HG02884 (cell line): Measurements from ENCODE around the gene TGFB3.
"Not testable (repeated sequence)": the region's sequence is repeated elsewhere in the genome, so short reads cannot be mapped to it uniquely, and the experiment has no call there.

Experiments
- ATAC-seq: cut with Tn5 transposase; IDR thresholded peaks from one replicate; pipeline ENCODE4 v1.9.1; 2021; ENCODE audit warnings: mild to moderate bottlenecking, moderate library complexity; ENCODE audit not compliant: unreplicated experiment

TGFB3 gene

GRCh38 chr14:75981426-75982265 is at the start of gene TGFB3:
Gene TGFB3, minus strand, starts transcription at chr14:75981995. Its CDS starts 1,102 bp downstream, at chr14:75980893.
- ATAC-seq: no peak

- no peak for ATAC-seq
These were observed 42.6 kb upstream of the TGFB3 start for GRCh38 chr14:76024211-76024907.

- no peak for ATAC-seq
These were observed 42.0 kb upstream of the TGFB3 start for GRCh38 chr14:76023757-76024156.

DNA sequence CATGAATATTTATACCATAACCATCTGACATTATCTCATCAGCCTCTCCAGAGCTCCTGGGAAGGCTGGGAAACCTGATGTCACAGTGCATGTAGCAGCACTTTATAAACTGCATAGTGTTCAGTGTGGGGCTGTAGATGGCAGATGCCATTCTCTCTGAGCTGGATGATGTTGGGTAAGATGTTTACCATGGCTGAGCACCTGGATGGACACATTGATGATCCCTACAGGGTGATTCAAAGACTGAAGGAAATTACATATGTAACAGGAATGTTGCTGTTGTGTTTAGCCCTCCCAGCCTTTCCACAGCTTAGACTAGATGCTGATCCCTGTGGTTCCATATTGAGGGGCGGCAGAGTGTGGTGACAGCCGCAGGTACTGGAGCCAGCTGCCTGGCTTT is 41.2 kb upstream of the TGFB3 start:
- no peak for ATAC-seq

DNA sequence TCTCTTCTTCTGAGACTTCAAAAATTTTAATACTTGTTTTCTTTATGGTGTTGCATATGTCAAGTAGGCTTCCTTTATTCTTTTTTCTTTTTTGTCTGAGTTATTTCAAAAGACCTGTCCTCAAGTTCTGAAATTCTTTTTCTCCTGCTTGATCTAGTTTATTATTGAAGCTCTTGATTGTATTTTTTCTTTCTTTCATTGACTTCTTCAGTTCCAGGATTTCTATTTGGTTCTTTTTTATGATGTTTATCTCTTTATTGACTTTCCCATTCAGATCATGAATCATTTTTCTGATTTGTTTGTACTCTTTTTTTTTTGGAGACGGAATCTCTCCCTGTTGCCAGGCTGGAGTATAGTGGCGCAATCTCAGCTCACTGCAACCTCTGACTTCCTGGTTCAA is 37.9 kb upstream of the TGFB3 start:
- no peak for ATAC-seq

- ATAC-seq: no peak
These were observed 33.9 kb upstream of the TGFB3 start for GRCh38 chr14:76015668-76016067.

- no peak for ATAC-seq
These were observed 33.4 kb upstream of the TGFB3 start for GRCh38 chr14:76015191-76015590.

DNA sequence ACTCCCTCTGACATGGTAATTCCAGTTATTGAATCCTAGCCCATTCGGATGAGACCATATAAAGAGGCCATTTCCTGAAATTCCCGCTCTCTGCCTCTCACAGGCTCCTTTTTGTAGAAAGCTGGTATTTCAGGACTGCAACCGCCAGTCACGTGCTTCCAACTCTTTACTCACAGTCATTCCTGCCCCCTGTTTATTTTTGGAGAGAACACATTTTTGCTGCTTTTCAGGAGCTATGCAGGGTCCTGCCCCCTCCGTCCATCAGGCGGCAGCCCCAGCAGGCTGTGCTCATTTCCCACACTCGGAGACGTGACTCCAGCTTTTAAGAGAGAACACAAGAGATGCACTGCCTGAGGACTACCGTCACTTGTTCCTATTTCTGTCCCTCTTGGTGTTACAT is 30.6 kb upstream of the TGFB3 start:
- ATAC-seq: no peak

DNA sequence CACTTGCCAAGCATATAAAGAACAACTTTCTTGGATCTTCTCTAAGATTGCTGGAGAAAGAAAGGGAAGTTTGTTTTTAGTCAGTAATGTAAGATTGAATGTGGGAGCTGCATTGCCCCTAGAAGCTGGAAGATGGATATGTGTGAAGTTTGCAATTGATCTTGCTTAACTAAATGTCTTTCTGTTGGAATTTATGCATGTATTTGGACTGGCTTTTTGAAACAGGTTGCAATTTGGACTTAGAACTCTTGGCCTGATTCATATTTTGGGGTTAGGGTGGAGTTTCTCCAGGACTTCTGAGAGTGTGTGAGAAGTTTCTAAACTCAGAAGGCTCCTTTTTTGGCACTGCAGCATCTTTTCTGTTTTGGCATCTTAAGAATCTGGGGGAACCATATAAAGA is 30.1 kb upstream of the TGFB3 start:
- no peak for ATAC-seq

DNA sequence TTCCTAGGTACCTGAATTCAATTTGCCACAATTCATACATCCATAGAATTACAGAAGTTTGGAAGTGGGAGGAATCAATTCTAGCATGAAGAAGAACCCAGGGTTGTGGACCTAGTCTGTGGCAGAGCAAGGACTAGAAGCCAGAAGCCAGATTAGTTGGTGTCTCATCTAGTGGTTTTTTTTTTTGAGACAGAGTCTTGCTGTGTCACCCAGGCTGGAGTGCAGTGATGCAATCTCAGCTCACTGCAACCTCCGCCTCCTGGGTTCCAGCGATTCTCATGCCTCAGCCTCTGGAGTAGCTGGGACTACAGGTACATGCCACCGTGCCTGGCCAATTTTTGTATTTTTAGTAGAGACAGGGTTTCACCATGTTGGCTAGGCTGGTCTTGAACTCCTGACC is 27.8 kb upstream of the TGFB3 start:
- not testable (repeated sequence) for ATAC-seq

- ATAC-seq: no peak
These were observed 26.1 kb upstream of the TGFB3 start for GRCh38 chr14:76007852-76008251.

DNA sequence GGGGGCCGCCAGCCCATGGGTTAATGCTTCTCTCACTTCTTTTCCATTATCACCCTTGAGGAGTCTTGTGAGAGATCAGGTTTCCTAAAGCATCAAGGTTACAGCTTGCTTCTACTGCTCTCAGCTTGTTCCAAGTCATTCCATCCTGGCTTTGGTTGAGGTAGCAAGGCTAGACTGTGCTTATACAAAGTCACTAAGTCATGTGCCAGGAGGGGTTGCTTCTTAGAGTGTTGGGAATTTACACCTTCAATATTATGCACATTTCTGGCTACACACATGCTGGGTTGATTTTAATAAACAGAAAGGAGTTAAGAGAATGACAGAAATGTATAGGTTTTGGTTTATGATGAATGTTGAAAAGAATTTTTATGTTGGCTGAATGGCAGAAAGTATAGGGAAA is 25.6 kb upstream of the TGFB3 start:
- no peak for ATAC-seq

DNA sequence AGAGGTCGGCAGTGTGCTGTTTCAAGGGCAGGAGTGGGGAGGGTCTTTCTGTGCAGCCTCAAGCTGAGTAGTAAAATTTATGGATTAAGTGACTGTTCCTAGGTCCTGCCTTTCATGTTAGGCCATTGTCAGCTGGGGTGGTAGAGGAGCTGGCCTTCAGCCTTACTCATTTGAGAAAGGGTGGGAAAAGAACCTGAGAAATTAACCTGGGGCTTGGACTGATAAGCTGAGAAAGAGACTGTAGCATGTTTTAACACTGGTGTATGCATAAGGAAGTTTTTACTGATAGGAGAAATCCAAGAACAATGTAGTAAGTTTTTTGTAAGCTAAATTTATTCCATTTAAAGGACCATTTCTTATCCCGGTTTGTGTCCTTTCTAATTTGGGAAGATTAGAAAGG is 24.5 kb upstream of the TGFB3 start:
- ATAC-seq: no peak

- ATAC-seq: no peak
These were observed 20.6 kb upstream of the TGFB3 start for GRCh38 chr14:76002383-76002782.

DNA sequence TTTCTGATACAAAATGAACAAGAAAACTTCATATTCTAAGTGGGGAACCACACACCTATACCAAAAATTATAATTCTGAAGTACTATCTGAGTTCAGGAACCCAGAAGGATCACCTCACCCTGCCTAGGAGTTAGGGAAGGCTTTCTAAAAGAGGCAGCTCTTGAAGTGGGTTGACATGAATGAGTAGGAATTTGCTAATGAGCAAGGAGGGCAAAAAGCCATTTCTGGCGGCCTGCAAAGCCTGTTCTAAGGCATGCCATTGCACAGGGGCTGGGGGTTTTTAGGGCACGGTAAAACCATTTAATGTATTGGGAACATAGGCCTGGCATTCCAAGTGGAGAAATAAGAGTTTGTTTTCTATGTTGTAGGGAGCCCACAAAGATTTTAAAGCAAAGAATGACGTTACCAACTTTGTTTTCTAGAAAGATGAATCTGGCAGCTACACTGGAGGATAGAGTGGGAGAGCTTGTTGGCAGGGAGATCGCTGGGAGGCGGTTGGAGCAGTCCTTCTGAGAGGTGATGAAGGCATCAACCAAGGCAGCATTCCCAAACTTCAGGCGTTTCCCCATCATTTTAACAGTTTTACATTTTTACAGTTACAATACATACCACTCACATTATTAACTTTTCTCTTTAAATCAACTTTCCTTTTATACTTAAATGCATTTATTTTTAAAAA is 17.9 kb upstream of the TGFB3 start:
- no peak for ATAC-seq

GRCh38 chr14:75996488-75996887 is 14.7 kb upstream of the TGFB3 start:
- no peak for ATAC-seq

DNA sequence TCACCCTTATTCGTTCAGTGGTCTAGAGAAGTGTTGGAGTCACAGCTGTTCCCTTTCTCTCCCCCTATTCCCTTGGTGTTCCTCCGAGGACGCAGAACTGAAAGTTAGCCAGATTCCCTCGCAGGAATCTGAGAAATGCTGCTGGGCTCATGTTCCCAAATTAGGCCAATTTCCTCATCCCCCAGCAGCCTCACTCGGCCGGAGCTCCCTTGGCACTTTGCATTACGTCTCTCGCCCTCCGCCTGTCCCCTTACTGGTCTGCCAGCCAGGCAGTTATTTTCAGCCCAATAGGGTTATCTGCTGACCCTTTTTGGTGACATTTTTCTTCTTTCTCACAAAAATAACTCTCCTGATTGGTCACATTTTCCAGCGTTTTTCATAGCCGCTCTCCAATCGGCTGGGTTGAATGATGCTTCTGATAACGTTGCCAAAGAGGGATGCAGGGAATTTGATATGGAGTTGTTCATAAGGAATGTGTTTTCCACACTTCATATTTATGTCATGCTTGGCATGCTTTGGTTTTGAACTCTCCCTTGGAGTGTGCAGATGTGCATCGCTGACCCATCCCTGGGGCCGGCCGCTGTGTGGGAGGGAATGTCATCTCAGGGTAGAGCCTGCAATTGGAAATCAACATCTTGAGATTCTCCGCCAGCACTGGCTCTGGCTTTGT is 13.7 kb upstream of the TGFB3 start:
- no peak for ATAC-seq

GRCh38 chr14:75993567-75994041 is 11.8 kb upstream of the TGFB3 start:
- ATAC-seq: no peak

- ATAC-seq: no peak
These were observed 10.0 kb upstream of the TGFB3 start for GRCh38 chr14:75991753-75992152.

DNA sequence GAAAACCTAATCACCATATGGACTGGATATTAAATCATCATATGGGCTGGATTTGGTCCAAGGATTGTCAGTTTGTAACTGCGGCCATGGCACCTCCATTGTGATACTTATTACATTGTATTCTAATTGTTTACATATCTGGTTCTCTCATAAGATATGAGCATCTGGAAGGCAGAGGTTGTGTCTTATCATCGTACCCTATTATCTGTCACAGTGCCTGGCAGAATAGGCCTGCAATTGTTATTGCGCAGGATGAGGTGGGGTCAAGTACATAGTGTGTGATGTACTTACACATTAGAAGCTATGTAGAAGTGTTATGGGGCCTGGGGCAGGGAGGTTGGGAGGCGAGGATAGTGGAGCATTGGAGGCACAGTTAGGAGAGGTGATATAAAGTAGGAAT is 8.5 kb upstream of the TGFB3 start:
- ATAC-seq: no peak

GRCh38 chr14:75989134-75989533 is 7.3 kb upstream of the TGFB3 start:
- ATAC-seq: no peak
